Renal pelvis (tissue), 4 donors: ENCODE results near the gene NEDD4. TPM values are rescaled to one million over a fixed set of nuclear protein-coding genes. Genes with fewer than 3 reads are reported as not detected.
"Not testable (repeated sequence)": the region's sequence is repeated elsewhere in the genome, so short reads cannot be mapped to it uniquely, and the experiment has no call there.

ENCODE experiments used
- DNase-seq: peaks from one replicate; pipeline ENCODE4 v3.0.0-alpha.2; 2013
- polyA plus RNA-seq, 3 donors: library from polyadenylated mRNA; unstranded; fragments of 120-200 nt; gene quantifications; one replicate each; pipeline ENCODE4 v1.2.1, GENCODE V29; 2013; ENCODE audit not compliant: insufficient read length in 3 of 3

The NEDD4 gene
- polyA plus RNA-seq, 3 donors, result 13.1 to 15.5 (median 15.0) TPM

DNA sequence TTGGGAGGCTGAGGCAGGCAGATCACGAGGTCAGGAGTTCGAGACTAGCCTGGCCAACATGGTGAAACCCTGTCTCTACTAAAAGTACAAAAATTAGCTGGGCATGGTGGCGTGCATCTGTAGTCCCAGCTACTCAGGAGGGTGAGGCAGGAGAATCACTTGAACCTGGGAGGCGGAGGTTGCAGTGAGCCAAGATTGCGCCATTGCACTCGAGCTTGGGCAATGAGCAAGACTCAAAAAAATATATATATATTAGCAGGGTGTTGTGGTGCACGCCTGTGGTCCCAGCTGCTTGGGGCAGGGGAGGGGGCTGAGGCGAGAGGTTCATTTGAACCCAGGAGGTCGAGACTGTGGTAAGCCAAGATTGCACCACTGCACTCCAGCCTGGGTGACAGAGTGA lies 207.8 kb downstream of the NEDD4 start:
- DNase-seq, result not testable (repeated sequence)

DNA sequence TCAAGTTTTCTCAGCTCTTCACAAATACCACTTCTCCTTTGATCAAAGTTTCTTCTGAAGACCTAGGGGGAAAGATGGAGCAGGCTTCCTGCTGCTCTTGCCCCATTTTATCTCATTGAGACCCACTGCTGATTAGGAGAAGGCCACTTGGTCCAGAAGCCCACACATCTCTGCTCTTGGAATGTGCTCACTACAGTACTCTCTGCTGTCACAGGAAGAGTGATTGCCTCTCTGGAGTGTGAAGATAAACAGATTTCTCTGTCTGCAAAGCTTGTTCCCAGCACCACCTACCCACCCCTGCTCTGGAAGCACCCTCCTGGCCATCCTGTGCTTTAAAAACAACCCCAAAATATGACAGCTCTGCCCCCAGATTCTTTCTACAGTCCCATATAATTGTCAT lies 209.1 kb downstream of the NEDD4 start:
- no peak for DNase-seq

GRCh38 chr15:55782901-55783300 lies 210.5 kb downstream of the NEDD4 start:
- DNase-seq, result no peak

- DNase-seq, result no peak
These were observed 213.1 kb downstream of the NEDD4 start for GRCh38 chr15:55780292-55780691.

GRCh38 chr15:55778932-55779331 lies 214.5 kb downstream of the NEDD4 start:
- no peak for DNase-seq
